Stimulated activated CD8-positive, alpha-beta memory T cell treated with anti-CD3 and anti-CD28 coated beads, Interleukin-12 subunit alpha, Interleukin-12 subunit beta, amount 100 ng/mL, for 4 hours (primary cell): Measurements from ENCODE around the gene SLC6A11.

ENCODE experiments used
- DNase-seq: peaks from one replicate; pipeline ENCODE4 v3.0.0-alpha.2; 2020; ENCODE audit warnings: low read depth

Gene SLC6A11

DNA sequence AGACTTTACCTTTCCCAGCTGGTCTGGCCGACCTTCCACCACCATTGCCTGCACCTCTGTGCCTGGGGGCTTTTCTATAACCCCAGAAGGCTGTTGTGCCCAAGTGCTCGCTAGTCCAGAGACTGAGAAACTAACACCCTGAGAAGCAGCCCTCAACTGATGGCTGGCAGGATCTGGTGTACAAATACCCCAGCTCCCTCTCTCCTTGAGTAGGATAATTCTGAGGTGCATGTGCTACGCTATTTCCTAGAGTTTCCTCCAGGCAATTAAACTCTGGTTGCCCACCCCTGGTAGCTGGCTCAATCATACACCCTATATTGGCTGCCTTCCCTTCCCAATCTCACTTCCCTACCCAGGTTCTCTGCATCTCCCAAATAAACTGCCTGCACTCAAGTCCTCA lies 165.0 kb downstream of the SLC6A11 start:
- DNase-seq = no peak

DNA sequence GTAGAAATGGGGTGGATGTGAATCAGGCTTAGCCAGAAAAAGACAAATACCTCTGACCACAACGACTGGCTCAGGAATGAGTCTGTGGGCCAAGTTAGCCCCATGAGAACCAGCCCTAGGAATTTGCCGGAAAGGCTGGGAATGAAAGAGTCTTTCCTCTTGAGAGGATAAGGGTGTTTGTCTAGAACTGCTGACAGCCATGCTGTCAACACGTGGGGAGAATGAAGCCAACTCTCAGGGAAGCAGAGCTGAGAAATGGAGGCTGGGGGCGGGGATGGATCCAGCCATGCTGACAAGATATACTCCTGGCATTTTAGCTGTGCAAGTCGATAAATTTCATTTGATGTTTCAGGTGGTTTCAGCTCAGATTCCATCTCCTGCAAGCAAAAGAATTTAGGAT lies 165.9 kb downstream of the SLC6A11 start:
- no peak for DNase-seq

DNA sequence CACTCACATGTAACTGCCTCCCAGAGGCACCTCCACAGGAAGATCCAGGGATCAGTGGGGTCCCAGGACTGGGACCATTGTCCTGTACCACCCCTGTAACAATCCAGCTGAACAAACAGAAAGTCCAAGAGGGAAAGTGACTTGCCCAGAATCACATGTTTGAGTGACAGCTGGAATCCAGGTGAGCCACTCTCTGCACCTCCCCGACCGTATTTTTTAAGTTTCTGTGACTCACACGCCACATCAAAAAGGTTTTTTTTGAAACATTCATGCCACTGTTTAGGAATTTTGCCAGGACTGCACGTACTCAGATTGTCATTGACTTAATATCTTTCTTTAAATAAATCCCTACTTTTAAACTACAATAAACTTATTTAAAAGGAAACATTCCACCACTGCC lies 166.8 kb downstream of the SLC6A11 start:
- no peak for DNase-seq

DNA sequence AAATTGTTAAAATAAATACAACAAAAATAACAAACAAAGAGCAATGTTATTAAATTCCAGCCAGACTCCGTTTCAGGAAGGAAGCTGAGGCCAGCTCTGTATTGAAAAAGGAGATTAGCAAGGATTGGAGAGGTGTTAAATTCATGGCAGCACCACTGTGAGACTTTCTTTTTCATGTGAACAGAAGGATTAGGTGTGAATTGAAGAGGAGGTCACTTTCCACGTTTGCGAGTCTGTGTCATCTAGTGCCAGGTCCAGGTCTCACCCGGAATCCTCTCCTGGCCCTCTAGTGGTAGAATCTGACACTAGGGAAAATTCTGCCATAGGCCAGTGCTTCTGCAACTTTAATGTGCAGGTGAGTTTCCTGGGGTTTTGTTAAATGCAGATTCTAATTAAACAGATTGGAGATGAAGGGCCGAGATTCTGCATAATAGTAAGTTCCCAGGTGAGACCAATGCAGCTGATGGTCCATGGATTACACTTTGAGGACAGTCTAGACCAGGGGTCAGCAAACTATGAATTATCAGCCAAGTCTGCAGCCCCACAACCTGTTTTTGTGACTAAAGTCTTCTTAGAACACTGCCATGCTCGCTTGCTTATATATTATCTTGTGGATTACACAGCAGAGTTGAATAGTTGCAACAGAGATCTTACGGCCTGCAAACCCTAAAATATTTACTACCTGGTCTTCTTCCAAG lies 167.3 kb downstream of the SLC6A11 start:
- no peak for DNase-seq

DNA sequence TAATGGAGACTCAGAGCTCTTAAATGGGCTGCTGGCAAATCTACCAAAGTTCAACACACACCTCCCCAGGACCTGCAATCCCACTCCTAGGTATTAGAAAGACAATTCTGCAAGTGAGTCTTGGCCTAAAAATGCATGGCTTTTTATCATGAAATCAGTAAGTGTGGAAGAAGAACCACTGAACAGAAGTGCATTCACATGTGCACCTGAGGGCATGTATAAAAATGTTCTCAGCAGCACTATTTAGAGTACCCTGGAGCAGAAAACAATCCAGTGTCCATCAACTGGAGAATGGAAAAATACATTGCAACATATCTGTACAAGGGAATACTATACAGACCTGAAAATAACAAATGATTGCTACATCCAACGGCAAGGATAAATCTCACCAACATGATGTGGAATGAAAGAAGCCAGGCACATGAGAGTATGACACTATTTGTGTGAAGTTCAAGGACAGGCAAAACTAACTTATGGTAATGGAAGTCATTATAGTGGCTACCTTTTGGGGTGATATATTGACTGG lies 168.4 kb downstream of the SLC6A11 start:
- DNase-seq = no peak

DNA sequence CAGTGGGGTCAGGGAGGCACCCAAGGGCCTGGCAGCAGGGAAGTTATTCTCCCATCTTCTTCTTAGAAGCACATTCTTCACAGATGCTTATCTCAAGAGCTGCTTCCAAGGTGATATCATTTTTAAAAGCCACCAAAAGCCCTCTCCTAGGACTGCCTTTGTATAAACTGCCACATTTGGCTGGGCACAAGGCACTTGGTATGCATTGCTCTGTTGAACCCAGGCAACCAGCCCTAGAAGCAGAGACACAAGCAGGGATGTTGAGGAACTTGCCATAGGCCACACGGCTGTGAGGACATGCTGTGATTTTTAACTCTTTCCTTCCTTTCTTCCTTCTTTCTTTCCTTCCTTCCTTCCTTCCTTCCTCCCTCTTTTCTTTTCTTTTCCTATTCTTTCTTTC lies 169.2 kb downstream of the SLC6A11 start:
- DNase-seq = no peak

DNA sequence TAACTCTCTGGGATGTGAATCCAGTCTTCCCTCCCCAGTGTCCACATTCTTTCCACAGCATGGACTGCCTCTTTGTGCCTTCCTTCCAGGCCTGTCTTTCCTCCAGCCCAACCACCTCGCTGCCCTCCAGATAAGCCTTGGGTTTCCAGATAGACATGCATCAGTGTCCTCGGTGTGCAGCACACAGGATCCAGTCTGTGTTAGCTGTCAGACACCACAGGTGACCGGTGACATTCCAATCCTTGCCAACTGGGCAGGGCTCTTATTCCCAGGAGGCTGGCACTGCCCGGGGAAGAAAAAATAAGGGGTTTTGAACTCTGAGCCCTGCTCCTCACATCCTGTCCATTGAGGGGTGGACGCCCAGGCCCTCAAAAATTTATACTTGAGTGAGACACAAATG lies 170.6 kb downstream of the SLC6A11 start:
- DNase-seq = no peak

DNA sequence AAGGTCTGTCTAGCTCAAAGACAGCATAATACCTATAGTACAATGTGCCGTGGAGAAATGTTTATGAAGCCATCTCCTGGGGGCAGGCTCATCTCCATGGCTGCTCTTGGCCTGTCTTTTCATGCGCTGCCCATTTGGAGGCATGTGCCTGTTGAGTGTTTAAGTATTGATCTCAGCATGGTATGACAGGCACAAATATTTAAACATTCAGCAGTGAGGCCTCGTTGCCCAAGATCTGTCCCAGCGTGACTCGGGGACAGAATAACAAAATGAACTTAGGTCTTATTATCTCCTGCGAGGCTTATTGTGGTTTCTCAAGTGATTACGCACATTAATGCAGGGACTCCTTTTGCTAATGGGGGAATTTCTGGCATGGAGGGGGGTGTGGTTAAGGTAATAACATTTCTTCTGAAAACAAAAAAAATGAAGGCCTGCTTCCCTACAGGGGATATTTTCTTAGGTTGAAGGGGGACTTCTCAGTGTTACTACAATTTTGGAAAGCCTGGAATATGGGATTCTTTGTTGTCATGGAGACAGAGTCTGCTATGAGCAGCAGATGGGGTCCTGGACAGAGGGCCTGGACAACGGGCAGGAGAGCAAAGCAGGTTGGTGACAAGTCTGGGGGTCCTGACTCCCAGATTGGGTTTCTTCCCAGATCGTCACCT lies 172.1 kb downstream of the SLC6A11 start:
- DNase-seq = no peak

DNA sequence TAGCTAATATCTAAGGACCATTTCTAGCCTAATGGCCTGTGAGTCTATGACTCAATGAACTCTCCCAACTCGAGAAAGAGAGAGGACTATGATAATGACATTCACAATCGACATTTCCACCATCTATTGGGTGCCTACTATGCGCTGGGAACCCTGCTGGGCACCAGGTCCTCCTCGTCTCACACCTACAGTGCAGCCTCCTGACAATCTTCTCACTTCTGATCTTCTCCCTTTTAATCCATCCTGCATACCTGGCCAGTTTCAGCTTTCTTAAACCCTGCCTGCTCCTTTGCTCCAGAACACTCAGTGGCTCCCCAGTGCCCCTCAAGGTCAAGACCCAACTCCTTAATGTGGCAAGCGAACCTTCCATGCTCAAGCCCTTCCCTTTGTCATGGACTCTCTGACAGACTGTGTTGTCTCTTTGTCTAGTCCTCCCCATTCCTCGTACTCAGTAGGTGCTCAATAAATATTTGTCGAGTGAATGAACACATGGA lies 173.0 kb downstream of the SLC6A11 start:
- DNase-seq = no peak
